ENCODE measurements around the gene PTPRT.
"Not testable (repeated sequence)": the region's sequence is repeated elsewhere in the genome, so short reads cannot be mapped to it uniquely, and the experiment has no call there.

Gene PTPRT

GRCh38 chr20:42259389-42259788, 930.3 kb downstream of the PTPRT start:
- no peak for DNase-seq

DNA sequence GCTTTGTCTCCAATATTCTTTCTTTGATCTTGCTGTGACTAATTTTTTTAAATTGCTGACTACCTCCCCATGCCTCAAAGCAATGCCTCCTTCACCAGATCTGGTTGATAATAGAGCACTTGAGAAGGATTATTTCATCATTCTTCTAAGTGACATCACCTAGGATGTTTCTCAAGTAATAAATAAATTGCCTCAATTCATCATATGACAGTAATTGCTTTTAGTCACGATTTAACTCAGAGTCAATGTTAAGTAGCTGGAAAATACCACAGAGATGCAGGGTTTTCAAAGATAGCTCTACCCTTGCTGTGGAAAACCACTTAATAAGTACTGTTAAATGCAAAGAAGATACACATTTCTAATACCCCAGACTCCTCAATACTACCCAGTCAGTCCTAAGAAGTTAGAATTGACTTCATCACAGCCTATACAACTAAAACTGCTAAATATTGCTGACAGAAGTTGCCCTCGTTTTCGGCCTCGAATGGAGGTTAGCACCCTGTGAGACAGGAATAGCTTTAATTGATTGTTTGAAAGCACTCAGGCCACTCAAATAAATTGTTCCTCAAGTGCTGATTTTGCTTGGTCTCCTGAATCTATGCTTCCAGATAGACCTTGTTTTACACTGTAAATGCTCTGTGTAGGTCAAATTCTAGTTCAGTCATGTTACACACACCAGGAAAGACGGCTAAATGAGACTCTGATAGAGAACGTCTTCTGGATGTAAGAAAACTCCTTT, 931.0 kb downstream of the PTPRT start:
- no peak for DNase-seq

DNA sequence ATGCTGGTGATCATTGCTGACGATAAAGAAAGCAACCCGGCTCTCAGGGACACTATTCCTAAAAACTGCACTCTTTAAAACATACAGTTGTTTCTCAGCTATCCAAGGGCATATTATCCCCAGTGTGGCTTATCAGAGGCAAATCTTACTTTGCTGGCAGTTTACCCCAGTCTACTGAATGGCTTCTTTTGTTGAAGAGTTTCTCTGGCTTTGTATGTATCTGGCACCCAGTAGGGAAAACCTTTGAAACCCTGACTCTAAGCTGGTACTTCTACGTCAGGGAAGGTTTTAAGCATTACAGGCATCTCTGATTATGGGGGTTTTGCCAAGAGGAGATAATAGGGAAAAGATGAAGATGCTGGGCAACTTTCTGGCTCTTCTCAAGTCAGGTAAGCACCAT, 933.9 kb downstream of the PTPRT start:
- no peak for DNase-seq

DNA sequence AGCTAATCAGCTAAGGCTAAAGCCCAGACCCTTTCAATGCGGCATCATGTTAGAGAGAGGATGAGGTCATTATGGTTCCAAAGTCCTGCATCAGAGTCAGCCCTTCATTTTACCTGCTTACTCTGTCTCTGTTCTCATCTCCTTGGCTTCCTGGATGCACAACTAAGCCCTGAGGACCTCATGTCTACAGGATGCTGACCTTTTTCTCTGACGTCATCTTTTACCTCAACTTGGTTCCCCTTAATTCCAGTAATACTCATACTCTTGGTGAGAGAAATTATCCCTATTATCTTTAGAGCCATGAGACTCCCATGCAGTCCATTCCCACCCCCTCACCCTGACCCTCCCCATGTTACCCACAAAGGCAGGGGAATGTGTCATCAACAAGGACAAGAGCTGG, 935.0 kb downstream of the PTPRT start:
- no peak for DNase-seq

GRCh38 chr20:42252116-42252515, 937.6 kb downstream of the PTPRT start:
- DNase-seq = no peak

DNA sequence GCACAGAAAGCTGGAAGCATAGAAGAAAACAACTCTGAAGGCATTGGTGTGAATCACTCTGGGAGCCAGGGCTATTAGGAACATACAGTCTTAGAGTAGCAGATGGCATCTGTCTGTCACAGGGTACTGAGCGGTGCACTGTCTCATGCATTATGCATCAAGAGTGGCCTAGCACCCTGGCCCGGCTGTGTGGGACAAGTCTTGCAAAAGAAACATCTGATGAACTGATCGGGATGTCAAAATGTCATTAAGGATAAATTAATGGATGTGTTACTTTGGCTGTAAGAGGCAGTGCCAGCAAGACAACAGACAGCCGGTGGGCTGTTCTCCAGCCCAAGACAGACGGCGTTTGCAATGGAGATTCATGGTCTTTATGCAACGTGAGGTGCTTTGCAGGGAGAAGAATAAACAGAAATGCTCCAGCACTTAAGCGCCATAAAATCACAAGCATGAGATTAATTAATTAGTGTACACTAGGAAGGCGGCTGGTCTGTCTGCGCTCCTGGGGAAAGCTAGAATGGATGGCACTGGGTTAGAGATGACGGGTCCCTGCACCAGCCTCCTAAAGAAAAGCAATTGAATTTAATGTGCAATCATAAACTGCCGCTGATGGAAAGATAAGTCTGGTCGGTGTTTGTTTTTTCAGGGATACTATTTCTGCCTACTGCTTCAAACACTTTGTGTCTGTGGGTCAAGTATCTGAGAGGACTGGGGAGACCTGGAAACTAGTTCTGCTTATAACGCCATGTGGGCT, 970.9 kb downstream of the PTPRT start:
- no peak for DNase-seq

GRCh38 chr20:42214074-42214473, 975.6 kb downstream of the PTPRT start:
- no peak for DNase-seq

GRCh38 chr20:42212391-42212790, 977.3 kb downstream of the PTPRT start:
- no peak for DNase-seq

GRCh38 chr20:42206557-42206956, 983.1 kb downstream of the PTPRT start:
- not testable (repeated sequence) for DNase-seq

GRCh38 chr20:42204109-42204660, 985.5 kb downstream of the PTPRT start:
- DNase-seq = no peak

DNA sequence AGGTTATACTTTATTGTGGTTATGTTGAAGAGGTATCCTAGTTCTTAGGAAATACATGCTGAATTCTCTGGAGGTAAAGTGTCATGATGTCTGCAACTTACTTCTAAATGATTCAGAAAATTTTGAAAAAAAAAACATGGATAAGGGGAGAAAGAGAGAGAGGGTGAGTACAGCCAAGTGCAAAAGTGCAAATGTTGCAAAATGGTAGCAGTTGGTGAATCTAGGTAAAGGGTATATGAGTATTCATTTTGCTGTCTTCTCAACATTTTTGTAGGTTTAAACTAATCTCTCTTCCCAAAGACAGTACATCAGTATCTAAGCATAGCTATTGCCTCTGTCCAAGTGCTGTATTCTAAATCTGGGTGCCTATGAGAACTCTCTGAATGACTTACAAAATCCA, 992.1 kb downstream of the PTPRT start:
- DNase-seq = no peak

GRCh38 chr20:42193119-42193518, 996.6 kb downstream of the PTPRT start:
- no peak for DNase-seq

GRCh38 chr20:42192321-42192720, 997.4 kb downstream of the PTPRT start:
- DNase-seq = no peak

DNA sequence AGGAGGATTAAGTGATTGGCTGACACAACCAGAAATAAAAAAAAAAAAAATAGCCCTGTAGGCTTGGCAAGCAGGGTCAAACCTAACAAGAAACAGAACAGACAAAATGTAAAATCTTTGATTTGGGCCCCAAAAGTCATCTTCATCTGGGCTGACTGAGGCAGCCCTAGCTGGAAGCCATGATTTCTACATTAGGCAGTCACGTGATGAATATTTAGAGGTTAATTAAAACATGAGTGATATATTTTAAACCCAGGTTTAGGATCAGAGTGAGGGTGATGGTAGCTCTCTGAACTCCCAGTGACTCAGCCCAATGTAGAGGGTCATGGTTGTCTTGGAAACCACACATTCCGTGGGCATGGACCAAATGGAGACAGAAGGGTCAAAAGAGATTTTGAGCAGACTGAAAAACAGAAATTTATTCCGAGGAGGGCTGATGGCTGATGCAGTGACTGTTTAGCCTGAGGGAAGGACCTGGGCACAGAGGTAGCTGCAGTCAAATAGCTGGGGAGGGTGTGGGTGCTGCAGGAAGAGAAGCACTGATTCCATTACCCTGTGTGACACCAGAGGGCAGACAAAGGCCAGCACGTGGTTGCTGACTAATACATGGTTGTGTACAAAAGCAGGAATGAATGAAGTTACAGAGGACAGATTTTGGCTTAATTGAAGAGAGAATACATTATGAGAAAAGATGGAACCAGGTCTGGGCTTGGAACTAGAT, 998.4 kb downstream of the PTPRT start:
- no peak for DNase-seq

GRCh38 chr20:42190084-42190483, 999.6 kb downstream of the PTPRT start:
- DNase-seq = no peak

DNA sequence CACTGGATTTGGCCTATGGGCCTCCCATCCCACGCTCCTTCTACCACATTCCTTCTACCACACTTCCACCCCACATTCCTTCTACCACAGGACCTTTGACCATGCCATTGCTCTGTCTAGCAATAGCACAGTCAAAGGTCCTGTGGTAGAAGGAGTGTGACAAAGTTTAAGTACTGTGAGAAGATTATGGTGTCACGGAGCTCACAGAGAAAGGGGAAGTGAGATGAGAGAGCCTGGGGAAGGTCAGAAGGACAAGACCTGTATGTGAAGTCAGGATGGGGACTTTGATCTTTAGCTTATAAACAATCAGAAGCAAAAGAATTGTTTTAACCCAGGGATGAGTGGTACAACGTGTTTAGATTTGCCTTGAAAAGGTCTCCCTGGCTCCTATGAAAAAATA, 1003.4 kb downstream of the PTPRT start:
- DNase-seq = no peak

GRCh38 chr20:42183147-42183546, 1006.6 kb downstream of the PTPRT start:
- DNase-seq = no peak

DNA sequence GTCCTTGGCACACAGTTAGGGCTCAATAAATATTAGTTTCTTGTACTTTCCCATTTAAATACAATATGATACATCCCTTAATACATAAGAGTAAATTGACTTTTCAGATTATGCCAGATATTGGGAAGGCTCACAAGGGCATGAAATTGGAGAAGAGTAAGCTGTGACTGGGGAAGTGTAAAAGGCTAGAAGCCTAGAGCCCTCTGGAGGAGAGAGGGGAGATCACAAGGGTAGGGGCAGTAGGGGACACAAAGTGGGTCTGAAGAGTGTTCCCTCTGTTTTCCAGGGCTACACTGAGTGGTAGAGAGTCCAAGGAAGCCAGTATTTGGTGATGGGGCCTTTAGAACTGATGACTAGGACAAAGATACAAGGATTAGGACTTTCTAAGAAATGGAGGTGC, 1008.6 kb downstream of the PTPRT start:
- no peak for DNase-seq

GRCh38 chr20:42179768-42180167, 1009.9 kb downstream of the PTPRT start:
- no peak for DNase-seq

GRCh38 chr20:42173440-42173839, 1016.3 kb downstream of the PTPRT start:
- no peak for DNase-seq

DNA sequence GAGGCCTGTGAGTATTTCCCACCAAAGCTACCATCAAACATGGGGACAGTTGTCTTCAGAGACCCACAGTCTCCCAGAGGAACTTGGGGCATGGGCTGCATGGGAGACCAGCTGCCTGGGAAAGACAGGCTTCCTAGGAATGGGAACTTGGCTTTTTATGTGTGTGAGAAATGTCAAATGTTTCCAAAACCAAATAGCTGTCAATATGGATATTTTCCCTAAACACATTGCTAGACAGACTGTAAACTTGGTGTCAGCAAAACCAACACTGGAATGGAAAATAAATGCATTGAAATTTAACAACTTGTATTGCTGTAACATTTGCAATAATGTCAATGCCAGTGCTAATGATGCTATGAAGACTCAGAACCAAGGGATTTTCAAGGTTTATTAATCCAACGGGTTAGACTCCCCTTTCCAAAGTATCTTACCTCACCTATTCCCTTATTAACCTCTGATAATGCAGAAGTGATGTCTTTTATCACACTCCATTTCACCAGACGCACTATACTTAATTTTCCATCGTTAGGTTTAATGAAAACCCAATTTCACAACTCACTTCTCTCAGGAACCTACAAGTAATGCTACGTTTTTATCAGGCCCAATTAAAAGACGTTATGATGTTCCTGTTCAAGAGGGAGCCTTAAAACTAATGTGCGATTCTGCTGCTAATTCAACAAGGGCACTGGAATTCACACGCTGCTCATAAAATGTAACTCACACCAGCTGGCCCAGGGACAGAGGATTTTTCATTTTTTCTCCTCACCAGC, 1025.4 kb downstream of the PTPRT start:
- DNase-seq = no peak

DNA sequence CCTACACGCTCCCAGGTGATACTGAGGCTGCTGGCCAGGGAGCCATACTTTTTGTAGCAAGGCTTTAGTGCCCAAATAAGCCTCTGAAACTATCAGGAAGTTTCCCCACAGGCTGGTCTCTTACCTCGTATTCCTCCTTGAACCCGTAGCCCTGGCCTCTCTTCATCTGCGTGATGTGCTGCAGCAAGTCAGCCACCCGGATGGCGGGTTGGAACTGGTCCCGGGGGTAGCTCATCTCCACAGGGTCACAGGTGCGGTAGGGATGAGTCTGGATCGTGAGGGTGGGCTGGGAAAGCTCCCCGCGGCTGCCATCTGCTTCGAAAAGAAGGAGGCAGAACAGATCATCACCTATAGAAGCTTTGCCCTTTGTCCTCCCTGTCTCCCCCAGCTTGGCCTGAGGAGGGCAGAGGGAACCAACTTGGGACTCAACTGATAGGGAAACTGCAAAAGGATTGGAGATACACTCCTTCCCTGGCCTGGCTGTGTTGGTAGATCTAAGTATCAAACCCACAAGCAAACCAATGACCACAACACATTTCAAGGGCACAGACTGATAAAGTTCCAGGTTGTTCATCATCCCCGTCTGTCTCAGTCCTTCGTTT, 1028.4 kb downstream of the PTPRT start:
- no peak for DNase-seq
